Measurements from ENCODE around the gene PRRX2. TPM values are rescaled to one million over a fixed set of nuclear protein-coding genes. Genes with fewer than 3 reads are reported as not detected.

The PRRX2 gene
- total RNA-seq, 2 donors from 2014 or later, result 1.0 TPM; not detected in 1

- H3K27me3 ChIP-seq, result no peaks in the 10 kb centered on the region
- peaks cover 6 to 14% of the 10 kb centered on the region in 2 donors for H3K36me3 ChIP-seq (replicated peaks in 1 of 2; ENCODE audit: insufficient read depth in 1 of 2, low read depth in 2 of 2)
- no peak overlapping the region for H3K4me3 ChIP-seq
- ATAC-seq (no peak), DNase-seq (no peak)
- no peaks in the 10 kb centered on the region for H3K9me3 ChIP-seq
- H3K4me1 ChIP-seq, result peaks cover 55% of the 10 kb centered on the region
- no peak for TF ChIP-seq POLR2A (IDR thresholded peaks at IDR 0.05)
- no peak for TF ChIP-seq CTCF (IDR thresholded peaks at IDR 0.05)
- WGBS, 2 donors, result 72 to 84% methylated on average over 21 of the region's 21 CpGs
- intact Hi-C loops (cut with DNase I), result no loop called here
- peak overlapping the region in 1 of 4 donors; percentile 25 for H3K27ac ChIP-seq
These were observed 34.3 kb upstream of the PRRX2 start for GRCh38 chr9:129630967-129631673.

GRCh38 chr9:129631674-129632129, 33.7 kb upstream of the PRRX2 start:
- no peaks in the 10 kb centered on the region for H3K27me3 ChIP-seq
- no peak for ATAC-seq
- TF ChIP-seq CTCF (IDR thresholded peaks at IDR 0.05) (no peak), POLR2A (IDR thresholded peaks at IDR 0.05) (no peak)
- peaks cover 55% of the 10 kb centered on the region for H3K4me1 ChIP-seq
- DNase-seq, result no peak
- peaks cover 6 to 14% of the 10 kb centered on the region in 2 donors for H3K36me3 ChIP-seq (replicated peaks in 1 of 2; ENCODE audit: insufficient read depth in 1 of 2, low read depth in 2 of 2)
- no peak overlapping the region for H3K4me3 ChIP-seq
- no peaks in the 10 kb centered on the region for H3K9me3 ChIP-seq
- H3K27ac ChIP-seq, result no peak overlapping the region
- intact Hi-C loops (cut with DNase I), result no loop called here
- WGBS, 2 donors, result 60 to 74% methylated on average over 17 to 19 of the region's 19 CpGs

GRCh38 chr9:129632460-129632859, 33.0 kb upstream of the PRRX2 start:
- TF ChIP-seq CTCF (IDR thresholded peaks at IDR 0.05), result no peak
- TF ChIP-seq POLR2A (IDR thresholded peaks at IDR 0.05), result no peak
- intact Hi-C loops (cut with DNase I), result no loop called here
- H3K4me3 ChIP-seq, result no peak overlapping the region
- DNase-seq (no peak), ATAC-seq (no peak)
- WGBS, 2 donors, result 79 to 82% methylated on average over 13 of the region's 13 CpGs
- peaks cover 7 to 18% of the 10 kb centered on the region in 2 donors for H3K36me3 ChIP-seq (replicated peaks in 1 of 2; ENCODE audit: insufficient read depth in 1 of 2, low read depth in 2 of 2)
- H3K4me1 ChIP-seq, result peaks cover 47% of the 10 kb centered on the region
- H3K9me3 ChIP-seq, result no peaks in the 10 kb centered on the region
- H3K27me3 ChIP-seq, result no peaks in the 10 kb centered on the region
- no peak overlapping the region for H3K27ac ChIP-seq

DNA sequence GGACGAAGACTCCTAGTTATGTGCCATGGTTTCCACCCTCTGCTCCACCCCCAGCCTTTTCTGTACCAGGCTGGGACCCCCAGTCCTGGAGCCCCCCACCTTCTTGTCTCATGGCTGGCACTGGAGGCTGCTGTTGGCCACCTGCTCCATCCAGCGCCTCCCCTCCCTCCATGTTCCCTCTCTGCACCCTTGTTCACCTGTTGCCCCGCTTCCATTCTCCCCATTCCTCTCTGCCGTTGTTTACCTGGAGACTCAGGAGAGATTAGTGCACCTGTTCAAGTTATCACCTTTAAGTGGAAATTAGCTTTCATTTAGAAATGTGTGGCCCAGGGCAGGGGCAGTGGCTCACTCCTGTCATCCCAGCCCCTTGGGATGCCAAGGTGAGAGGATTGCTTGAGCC, 32.2 kb upstream of the PRRX2 start:
- DNase-seq, result no peak
- intact Hi-C loops (cut with DNase I), result no loop called here
- no peaks in the 10 kb centered on the region for H3K27me3 ChIP-seq
- H3K4me1 ChIP-seq, result peaks cover 40% of the 10 kb centered on the region
- no peak for TF ChIP-seq POLR2A (IDR thresholded peaks at IDR 0.05)
- no peak for TF ChIP-seq CTCF (IDR thresholded peaks at IDR 0.05)
- WGBS, 2 donors, result 85% methylated on average over 4 of the region's 4 CpGs
- no peaks in the 10 kb centered on the region for H3K9me3 ChIP-seq
- peaks cover 12 to 24% of the 10 kb centered on the region in 2 donors for H3K36me3 ChIP-seq (replicated peaks in 1 of 2; ENCODE audit: insufficient read depth in 1 of 2, low read depth in 2 of 2)
- H3K27ac ChIP-seq, result no peak overlapping the region
- no peak overlapping the region for H3K4me3 ChIP-seq
- ATAC-seq, result no peak

DNA sequence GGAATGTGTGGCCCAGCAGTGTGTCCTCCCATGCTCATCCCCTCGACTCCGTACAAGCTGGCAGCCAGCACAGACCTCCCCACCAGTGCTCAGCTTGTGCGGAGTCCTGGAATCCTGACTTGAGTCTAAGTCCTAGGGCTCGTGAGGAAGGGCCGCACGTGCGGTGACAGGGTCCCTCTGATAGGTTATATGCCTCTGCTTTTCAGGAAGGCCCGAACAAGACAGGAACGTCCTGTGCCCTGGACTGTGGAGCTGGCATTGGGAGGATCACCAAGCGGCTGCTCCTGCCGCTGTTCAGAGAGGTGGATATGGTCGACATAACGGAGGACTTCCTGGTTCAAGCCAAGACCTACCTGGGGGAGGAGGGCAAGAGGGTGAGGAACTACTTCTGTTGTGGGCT, 31.6 kb upstream of the PRRX2 start:
- Histone ChIP-seq H3K4me3 (no peak overlapping the region), H3K36me3 (replicated peaks in 1 of 2; ENCODE audit: insufficient read depth in 1 of 2, low read depth in 2 of 2) (peaks cover 12 to 29% of the 10 kb centered on the region in 2 donors), H3K4me1 (peaks cover 35% of the 10 kb centered on the region), H3K27ac (no peak overlapping the region), H3K9me3 (no peaks in the 10 kb centered on the region), H3K27me3 (no peaks in the 10 kb centered on the region)
- DNase-seq (no peak), ATAC-seq (no peak)
- WGBS, 2 donors, result 77 to 93% methylated on average over 11 to 13 of the region's 13 CpGs
- intact Hi-C loops (cut with DNase I), result no loop called here
- TF ChIP-seq CTCF (IDR thresholded peaks at IDR 0.05) (no peak), POLR2A (IDR thresholded peaks at IDR 0.05) (no peak)
